ENCODE measurements around the gene LSM11.
A peak's percentile ranks its signal among the peaks of the same experiment; 100 is the strongest.

Gene LSM11

GRCh38 chr5:157732596-157733262, 10.8 kb upstream of the LSM11 start:
- Histone ChIP-seq H3K27ac (ENCODE audit: low read length) (no peak overlapping the region), H3K36me3 (ENCODE audit: control insufficient read depth, insufficient read depth, low read length) (peaks cover 10% of the 10 kb centered on the region; the same call in 1 of the 2 replicates), H3K27me3 (ENCODE audit: control insufficient read depth, insufficient read depth, low read length) (no peaks in the 10 kb centered on the region), H3K4me1 (ENCODE audit: control insufficient read depth, insufficient read depth, low read length) (no peaks in the 10 kb centered on the region), H3K9me3 (ENCODE audit: control insufficient read depth, insufficient read depth, low read length) (no peaks in the 10 kb centered on the region), H3K4me3 (ENCODE audit: low read length) (no peak overlapping the region)
- WGBS (ENCODE audit: insufficient coverage, insufficient read length): no CpG with 5 or more reads among the region's 8 CpGs
- no peak for DNase-seq (ENCODE audit: low read depth, low spot score)

- WGBS (ENCODE audit: insufficient coverage, insufficient read length): no CpG with 5 or more reads among the region's 7 CpGs
- H3K36me3 ChIP-seq (ENCODE audit: control insufficient read depth, insufficient read depth, low read length): peaks cover 14% of the 10 kb centered on the region; the same call in 1 of the 2 replicates
These were observed 9.1 kb upstream of the LSM11 start for GRCh38 chr5:157734436-157734835.

GRCh38 chr5:157735991-157736390, 7.5 kb upstream of the LSM11 start:
- WGBS (ENCODE audit: insufficient coverage, insufficient read length): no CpG with 5 or more reads among the region's 6 CpGs
- H3K27me3 ChIP-seq (ENCODE audit: control insufficient read depth, insufficient read depth, low read length): no peaks in the 10 kb centered on the region
- H3K36me3 ChIP-seq (ENCODE audit: control insufficient read depth, insufficient read depth, low read length): peaks cover 17% of the 10 kb centered on the region; the same call in 1 of the 2 replicates
- no peak overlapping the region for H3K4me3 ChIP-seq (ENCODE audit: low read length)
- no peaks in the 10 kb centered on the region for H3K4me1 ChIP-seq (ENCODE audit: control insufficient read depth, insufficient read depth, low read length)
- DNase-seq (ENCODE audit: low read depth, low spot score): no peak
- H3K9me3 ChIP-seq (ENCODE audit: control insufficient read depth, insufficient read depth, low read length): no peaks in the 10 kb centered on the region
- no peak overlapping the region for H3K27ac ChIP-seq (ENCODE audit: low read length)

More at GRCh38 chr5:157734436-157734835, 9.1 kb upstream of the LSM11 start:
- Histone ChIP-seq H3K27ac (ENCODE audit: low read length) (no peak overlapping the region), H3K4me3 (ENCODE audit: low read length) (no peak overlapping the region), H3K27me3 (ENCODE audit: control insufficient read depth, insufficient read depth, low read length) (no peaks in the 10 kb centered on the region), H3K4me1 (ENCODE audit: control insufficient read depth, insufficient read depth, low read length) (no peaks in the 10 kb centered on the region), H3K9me3 (ENCODE audit: control insufficient read depth, insufficient read depth, low read length) (no peaks in the 10 kb centered on the region)
- no peak for DNase-seq (ENCODE audit: low read depth, low spot score)

- no CpG with 5 or more reads among the region's 12 CpGs for WGBS (ENCODE audit: insufficient coverage, insufficient read length)
- no peak overlapping the region for H3K4me3 ChIP-seq (ENCODE audit: low read length)
- peaks cover 2% of the 10 kb centered on the region; the same call in 1 of the 2 replicates for H3K4me1 ChIP-seq (ENCODE audit: control insufficient read depth, insufficient read depth, low read length)
- no peak overlapping the region for H3K27ac ChIP-seq (ENCODE audit: low read length)
- no peak for DNase-seq (ENCODE audit: low read depth, low spot score)
- peaks cover 14% of the 10 kb centered on the region; the same call in 1 of the 2 replicates for H3K36me3 ChIP-seq (ENCODE audit: control insufficient read depth, insufficient read depth, low read length)
- H3K27me3 ChIP-seq (ENCODE audit: control insufficient read depth, insufficient read depth, low read length): peaks cover 5% of the 10 kb centered on the region; the same call in 1 of the 2 replicates
- H3K9me3 ChIP-seq (ENCODE audit: control insufficient read depth, insufficient read depth, low read length): no peaks in the 10 kb centered on the region
These were observed 3.9 kb upstream of the LSM11 start for GRCh38 chr5:157739388-157740228.

- Histone ChIP-seq H3K4me3 (ENCODE audit: low read length) (no peak overlapping the region), H3K4me1 (ENCODE audit: control insufficient read depth, insufficient read depth, low read length) (peaks cover 4% of the 10 kb centered on the region; the same call in 1 of the 2 replicates), H3K27me3 (ENCODE audit: control insufficient read depth, insufficient read depth, low read length) (peaks cover 7% of the 10 kb centered on the region; the same call in 1 of the 2 replicates), H3K9me3 (ENCODE audit: control insufficient read depth, insufficient read depth, low read length) (no peaks in the 10 kb centered on the region), H3K36me3 (ENCODE audit: control insufficient read depth, insufficient read depth, low read length) (peaks cover 12% of the 10 kb centered on the region; the same call in 1 of the 2 replicates), H3K27ac (ENCODE audit: low read length) (no peak overlapping the region)
- no peak for DNase-seq (ENCODE audit: low read depth, low spot score)
- no CpG with 5 or more reads among the region's 3 CpGs for WGBS (ENCODE audit: insufficient coverage, insufficient read length)
These were observed 3.3 kb upstream of the LSM11 start for GRCh38 chr5:157740229-157740610.

GRCh38 chr5:157741131-157741530, 2.4 kb upstream of the LSM11 start:
- H3K4me3 ChIP-seq (ENCODE audit: low read length): no peak overlapping the region
- H3K27me3 ChIP-seq (ENCODE audit: control insufficient read depth, insufficient read depth, low read length): peaks cover 7% of the 10 kb centered on the region; the same call in 1 of the 2 replicates
- H3K36me3 ChIP-seq (ENCODE audit: control insufficient read depth, insufficient read depth, low read length): peaks cover 11% of the 10 kb centered on the region; the same call in 1 of the 2 replicates
- no peaks in the 10 kb centered on the region for H3K9me3 ChIP-seq (ENCODE audit: control insufficient read depth, insufficient read depth, low read length)
- no peak for DNase-seq (ENCODE audit: low read depth, low spot score)
- H3K27ac ChIP-seq (ENCODE audit: low read length): no peak overlapping the region
- H3K4me1 ChIP-seq (ENCODE audit: control insufficient read depth, insufficient read depth, low read length): peaks cover 4% of the 10 kb centered on the region; the same call in 1 of the 2 replicates
- WGBS (ENCODE audit: insufficient coverage, insufficient read length): no CpG with 5 or more reads among the region's 4 CpGs

GRCh38 chr5:157744051-157745011, 819 bp downstream of the LSM11 start:
- no peaks in the 10 kb centered on the region for H3K9me3 ChIP-seq (ENCODE audit: control insufficient read depth, insufficient read depth, low read length)
- peak overlapping the region; percentile 90 for H3K4me3 ChIP-seq (ENCODE audit: low read length)
- peaks cover 4% of the 10 kb centered on the region; the same call in 1 of the 2 replicates for H3K4me1 ChIP-seq (ENCODE audit: control insufficient read depth, insufficient read depth, low read length)
- no peak for DNase-seq (ENCODE audit: low read depth, low spot score)
- H3K27me3 ChIP-seq (ENCODE audit: control insufficient read depth, insufficient read depth, low read length): peaks cover 7% of the 10 kb centered on the region; the same call in 1 of the 2 replicates
- peaks cover 4% of the 10 kb centered on the region; the same call in 1 of the 2 replicates for H3K36me3 ChIP-seq (ENCODE audit: control insufficient read depth, insufficient read depth, low read length)
- no peak overlapping the region for H3K27ac ChIP-seq (ENCODE audit: low read length)
- no CpG with 5 or more reads among the region's 56 CpGs for WGBS (ENCODE audit: insufficient coverage, insufficient read length)

GRCh38 chr5:157745041-157745456, 1.5 kb downstream of the LSM11 start:
- no peaks in the 10 kb centered on the region for H3K36me3 ChIP-seq (ENCODE audit: control insufficient read depth, insufficient read depth, low read length)
- H3K27me3 ChIP-seq (ENCODE audit: control insufficient read depth, insufficient read depth, low read length): peaks cover 7% of the 10 kb centered on the region; the same call in 1 of the 2 replicates
- no peak for DNase-seq (ENCODE audit: low read depth, low spot score)
- no CpG with 5 or more reads among the region's 4 CpGs for WGBS (ENCODE audit: insufficient coverage, insufficient read length)
- no peak overlapping the region for H3K4me3 ChIP-seq (ENCODE audit: low read length)
- H3K9me3 ChIP-seq (ENCODE audit: control insufficient read depth, insufficient read depth, low read length): no peaks in the 10 kb centered on the region
- no peak overlapping the region for H3K27ac ChIP-seq (ENCODE audit: low read length)
- peaks cover 4% of the 10 kb centered on the region; the same call in 1 of the 2 replicates for H3K4me1 ChIP-seq (ENCODE audit: control insufficient read depth, insufficient read depth, low read length)

GRCh38 chr5:157747173-157747740, 3.7 kb downstream of the LSM11 start:
- Histone ChIP-seq H3K36me3 (ENCODE audit: control insufficient read depth, insufficient read depth, low read length) (no peaks in the 10 kb centered on the region), H3K9me3 (ENCODE audit: control insufficient read depth, insufficient read depth, low read length) (no peaks in the 10 kb centered on the region), H3K27ac (ENCODE audit: low read length) (no peak overlapping the region), H3K27me3 (ENCODE audit: control insufficient read depth, insufficient read depth, low read length) (peaks cover 7% of the 10 kb centered on the region; the same call in 1 of the 2 replicates), H3K4me1 (ENCODE audit: control insufficient read depth, insufficient read depth, low read length) (peaks cover 4% of the 10 kb centered on the region; the same call in 1 of the 2 replicates), H3K4me3 (ENCODE audit: low read length) (no peak overlapping the region)
- WGBS (ENCODE audit: insufficient coverage, insufficient read length): no CpG with 5 or more reads among the region's 6 CpGs
- no peak for DNase-seq (ENCODE audit: low read depth, low spot score)
